Esophagus squamous epithelium (tissue), 5 donors: ENCODE measurements around the gene C11orf52. TPM values are rescaled to one million over a fixed set of nuclear protein-coding genes. Genes with fewer than 3 reads are reported as not detected.

Experiments used
- DNase-seq: peaks from one replicate; lab custom pipeline; 2025; lab: John Stamatoyannopoulos, UW
- H3K27ac ChIP-seq, 4 donors: fragments of 200-600 bp; sonication (generic); one replicate each; pipeline ENCODE4 v1.5.1; 2016 to 2019; ENCODE audit warnings: mild to moderate bottlenecking in 1 of 4
- H3K27me3 ChIP-seq, 4 donors: fragments of 200-600 bp; sonication (generic); 1 replicate in 3 of 4; 2 replicates in 1 of 4; pipeline versions ENCODE4 v1.5.1 to v1.6.0; 2017 to 2021; ENCODE audit warnings: antibody characterized with exemption in 1 of 4
- H3K36me3 ChIP-seq, 3 donors: fragments of 200-600 bp; sonication (generic); one replicate each; pipeline ENCODE4 v1.5.1; 2016 to 2019
- H3K4me1 ChIP-seq, 3 donors: fragments of 200-600 bp; sonication (generic); one replicate each; pipeline ENCODE4 v1.5.1; 2017 to 2019
- H3K4me3 ChIP-seq, 4 donors: fragments of 200-600 bp; sonication (generic); 1 replicate in 3 of 4; 2 replicates in 1 of 4; pipeline ENCODE4 v1.5.1; 2016 to 2019; ENCODE audit warnings: mild to moderate bottlenecking in 2 of 4, moderate library complexity in 1 of 4
- H3K9me3 ChIP-seq, 3 donors: fragments of 200-600 bp; sonication (generic); one replicate each; pipeline ENCODE4 v1.5.1; 2016 to 2019
- POLR2A ChIP-seq, 4 donors: fragments of 450-650 bp; IDR thresholded peaks; one replicate each; pipeline ENCODE4 v1.6.1; 2017; ENCODE audit warnings: antibody characterized with exemption in 4 of 4, mild to moderate bottlenecking in 4 of 4, moderate library complexity in 3 of 4
- WGBS, 2 donors: methylation state at CpG; one replicate each; pipeline ENCODE4 v1.1.5; 2018; 5-methylcytosine and 5-hydroxymethylcytosine counted together
- intact Hi-C: fragments of 100-400 bp; cut with DNase I; formaldehyde crosslinking; loops from one replicate; pipeline ENCODE4 v1.15.0; 2022
- total RNA-seq, 4 donors: library from RNA; depleted of rRNA; stranded (reverse); fragments of >200 nt; gene quantifications; one replicate each; pipeline ENCODE4 v1.1.0, GENCODE V29; 2016
- TF ChIP-seq, protein P1 (sequence below), 6 experiments: fragments of 450-650 bp in 4 of 6; fragments of 200-600 bp in 2 of 6; sonication (generic) in 2 of 6; IDR thresholded peaks; one replicate each; pipeline ENCODE4 v1.5.1; 2016 to 2019; ENCODE audit warnings: antibody characterized with exemption in 6 of 6, mild to moderate bottlenecking in 4 of 6, moderate library complexity in 4 of 6
- donor health status: DM: yes; HTN: yes; CAD: no.

C11orf52 gene
- total RNA-seq, 4 donors from 2014 or later = 2.4 to 10.2 (median 3.7) TPM

GRCh38 chr11:111939836-111940604 lies 21.3 kb downstream of the C11orf52 start:
- no peaks in the 10 kb centered on the region for H3K36me3 ChIP-seq
- H3K4me3 ChIP-seq = no peak overlapping the region
- intact Hi-C loops = loop anchor here (5.0 to 10.0 kb wide), 2 partner anchors 37 to 145 kb away; partner anchors contain the start of genes SDHD and TIMM8B
- H3K27ac ChIP-seq = peak overlapping the region in 2 of 4 donors; percentile 71 to 82
- no peaks in the 10 kb centered on the region for H3K9me3 ChIP-seq
- H3K27me3 ChIP-seq = no peaks in the 10 kb centered on the region
- WGBS, 2 donors = 52 to 61% methylated on average over 4 of the region's 4 CpGs
- TF ChIP-seq, protein P1, sequence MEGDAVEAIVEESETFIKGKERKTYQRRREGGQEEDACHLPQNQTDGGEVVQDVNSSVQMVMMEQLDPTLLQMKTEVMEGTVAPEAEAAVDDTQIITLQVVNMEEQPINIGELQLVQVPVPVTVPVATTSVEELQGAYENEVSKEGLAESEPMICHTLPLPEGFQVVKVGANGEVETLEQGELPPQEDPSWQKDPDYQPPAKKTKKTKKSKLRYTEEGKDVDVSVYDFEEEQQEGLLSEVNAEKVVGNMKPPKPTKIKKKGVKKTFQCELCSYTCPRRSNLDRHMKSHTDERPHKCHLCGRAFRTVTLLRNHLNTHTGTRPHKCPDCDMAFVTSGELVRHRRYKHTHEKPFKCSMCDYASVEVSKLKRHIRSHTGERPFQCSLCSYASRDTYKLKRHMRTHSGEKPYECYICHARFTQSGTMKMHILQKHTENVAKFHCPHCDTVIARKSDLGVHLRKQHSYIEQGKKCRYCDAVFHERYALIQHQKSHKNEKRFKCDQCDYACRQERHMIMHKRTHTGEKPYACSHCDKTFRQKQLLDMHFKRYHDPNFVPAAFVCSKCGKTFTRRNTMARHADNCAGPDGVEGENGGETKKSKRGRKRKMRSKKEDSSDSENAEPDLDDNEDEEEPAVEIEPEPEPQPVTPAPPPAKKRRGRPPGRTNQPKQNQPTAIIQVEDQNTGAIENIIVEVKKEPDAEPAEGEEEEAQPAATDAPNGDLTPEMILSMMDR (IDR thresholded peaks at IDR 0.05) = no peak
- no peak for TF ChIP-seq POLR2A (IDR thresholded peaks at IDR 0.05)
- H3K4me1 ChIP-seq = peaks cover 0 to 62% (median 40%) of the 10 kb centered on the region in 3 donors
- no peak for DNase-seq

- H3K27me3 ChIP-seq = no peaks in the 10 kb centered on the region
- 40 to 56% methylated on average over 3 to 5 of the region's 5 CpGs for WGBS, 2 donors
- peaks cover 0 to 53% (median 35%) of the 10 kb centered on the region in 3 donors for H3K4me1 ChIP-seq
- no peak overlapping the region for H3K4me3 ChIP-seq
- intact Hi-C loops = loop anchor here (5.0 kb wide), 1 partner anchor 35 kb away; no protein-coding TSS in a partner anchor
- no peak for TF ChIP-seq POLR2A (IDR thresholded peaks at IDR 0.05)
- TF ChIP-seq, protein P1 (IDR thresholded peaks at IDR 0.05) = no peak
- no peaks in the 10 kb centered on the region for H3K9me3 ChIP-seq
- no peaks in the 10 kb centered on the region for H3K36me3 ChIP-seq
- H3K27ac ChIP-seq = no peak overlapping the region
- DNase-seq = no peak
Observed at GRCh38 chr11:111941963-111942362, 23.2 kb downstream of the C11orf52 start.

- no peak overlapping the region for H3K4me3 ChIP-seq
- peaks cover 0 to 45% (median 32%) of the 10 kb centered on the region in 3 donors for H3K4me1 ChIP-seq
- H3K9me3 ChIP-seq = no peaks in the 10 kb centered on the region
- H3K27ac ChIP-seq = no peak overlapping the region
- no peaks in the 10 kb centered on the region for H3K27me3 ChIP-seq
- no peak for DNase-seq
- intact Hi-C loops = loop anchor here (5.0 kb wide), 1 partner anchor 34 kb away; no protein-coding TSS in a partner anchor
- TF ChIP-seq, protein P1 (IDR thresholded peaks at IDR 0.05) = no peak
- TF ChIP-seq POLR2A (IDR thresholded peaks at IDR 0.05) = no peak
- WGBS, 2 donors = 77 to 83% methylated on average over 7 of the region's 7 CpGs
- no peaks in the 10 kb centered on the region for H3K36me3 ChIP-seq
Observed at GRCh38 chr11:111942829-111943228, 24.1 kb downstream of the C11orf52 start.

DNA sequence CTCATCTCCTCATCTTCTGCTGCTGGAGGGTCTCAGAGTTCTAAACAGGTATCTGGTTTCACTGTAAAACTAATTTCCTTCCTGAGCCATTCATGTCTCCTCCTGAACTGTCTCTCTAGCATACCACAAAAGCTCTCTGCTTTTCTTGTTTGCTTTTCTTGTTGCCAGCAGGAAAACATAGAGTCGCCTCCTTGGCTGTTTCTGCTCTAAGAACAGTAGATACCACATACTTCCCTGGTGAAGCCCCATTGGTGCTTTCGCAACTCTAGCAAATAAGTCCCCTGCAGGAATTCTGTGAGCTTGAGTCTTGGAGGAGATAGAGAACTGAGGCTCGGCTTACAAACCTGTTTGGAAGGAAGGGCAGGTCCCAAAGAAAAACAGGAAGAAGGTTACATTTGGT lies 25.4 kb downstream of the C11orf52 start:
- no peaks in the 10 kb centered on the region for H3K36me3 ChIP-seq
- no peaks in the 10 kb centered on the region for H3K9me3 ChIP-seq
- WGBS, 2 donors = 57 to 61% methylated on average over 2 to 3 of the region's 3 CpGs
- intact Hi-C loops = loop anchor here (5.0 kb wide), 1 partner anchor 33 kb away; no protein-coding TSS in a partner anchor
- no peaks in the 10 kb centered on the region for H3K27me3 ChIP-seq
- no peak for TF ChIP-seq POLR2A (IDR thresholded peaks at IDR 0.05)
- TF ChIP-seq, protein P1 (IDR thresholded peaks at IDR 0.05) = no peak
- H3K27ac ChIP-seq = peak overlapping the region; percentile 23 to 71 (median 63)
- H3K4me1 ChIP-seq = peaks cover 0 to 32% (median 20%) of the 10 kb centered on the region in 3 donors
- DNase-seq = no peak
- H3K4me3 ChIP-seq = no peak overlapping the region

GRCh38 chr11:111944651-111945051 lies 25.9 kb downstream of the C11orf52 start:
- intact Hi-C loops = loop anchor here (5.0 kb wide), 1 partner anchor 33 kb away; no protein-coding TSS in a partner anchor
- TF ChIP-seq, protein P1 (IDR thresholded peaks at IDR 0.05) = no peak
- TF ChIP-seq POLR2A (IDR thresholded peaks at IDR 0.05) = no peak
- Histone ChIP-seq H3K9me3 (no peaks in the 10 kb centered on the region), H3K27ac (peak overlapping the region; percentile 24 to 71 (median 63)), H3K4me1 (peaks cover 0 to 28% (median 16%) of the 10 kb centered on the region in 3 donors), H3K36me3 (no peaks in the 10 kb centered on the region), H3K27me3 (no peaks in the 10 kb centered on the region), H3K4me3 (no peak overlapping the region)
- 49 to 62% methylated on average over 5 of the region's 5 CpGs for WGBS, 2 donors
- no peak for DNase-seq
